SH-SY5Y (cell line): Measurements from ENCODE around the gene NECAB2.

ENCODE experiments used
- GATA2 ChIP-seq: IDR thresholded peaks from 2 replicates; pipeline ENCODE4 v1.6.1; 2011; ENCODE audit warnings: mild to moderate bottlenecking, low read depth, low read length
- GATA3 ChIP-seq: IDR thresholded peaks from 2 replicates; pipeline ENCODE4 v1.6.1; 2011; ENCODE audit warnings: low read depth, mild to moderate bottlenecking, low read length, moderate library complexity

DNA sequence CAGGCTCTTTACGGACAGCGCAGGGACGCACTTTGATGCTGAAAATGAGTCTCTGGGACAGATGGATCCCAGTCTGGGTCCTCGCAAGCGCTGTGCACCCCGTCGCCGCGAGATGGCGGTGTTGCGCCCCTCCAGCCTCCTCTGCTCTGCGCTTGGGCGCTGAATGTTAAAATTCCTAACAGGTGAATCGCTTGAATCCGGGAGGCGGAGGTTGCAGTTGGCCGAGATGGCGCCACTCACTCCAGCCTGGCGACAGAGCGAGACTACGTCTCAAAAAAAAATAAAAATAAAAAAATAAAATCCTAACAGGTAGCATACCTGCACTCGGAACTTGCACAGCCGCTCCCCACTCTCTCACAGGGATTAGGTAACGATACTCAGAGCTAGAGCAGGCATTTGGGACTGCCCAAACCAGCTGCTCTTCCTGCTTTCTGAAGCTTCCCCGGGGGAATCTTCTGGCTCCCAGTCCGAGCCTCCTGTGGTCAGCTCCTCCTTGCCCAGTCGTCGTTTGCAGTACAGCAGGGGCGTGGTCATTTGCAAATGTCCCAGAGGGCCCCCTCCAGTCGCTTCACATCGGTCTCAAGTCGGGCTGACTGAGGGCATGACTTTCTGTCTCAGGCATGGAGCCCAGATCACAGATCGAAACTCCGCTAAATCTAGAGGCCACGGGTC is 41.2 kb upstream of the NECAB2 start:
- TF ChIP-seq GATA2 (no peak), GATA3 (no peak)
